H9 (cell line): Measurements from ENCODE around the gene JAKMIP3. TPM values are rescaled to one million over a fixed set of nuclear protein-coding genes. Genes with fewer than 3 reads are reported as not detected.

Source experiments
- DNase-seq: peaks from one replicate; pipeline ENCODE4 v3.0.0-alpha.2; 2017
- H2AFZ ChIP-seq: one replicate; pipeline ENCODE4 v1.6.1; 2013; ENCODE audit warnings: mild to moderate bottlenecking, low read length, control low read depth, moderate library complexity
- H2AK5ac ChIP-seq: 2 replicates; pipeline ENCODE4 v1.6.1; 2013; ENCODE audit warnings: low read length, control low read depth, mixed read lengths; ENCODE audit not compliant: insufficient read length
- H2BK120ac ChIP-seq: one replicate; pipeline ENCODE4 v1.6.1; 2013; ENCODE audit warnings: low read depth, mild to moderate bottlenecking, low read length, control low read depth, inconsistent platforms; ENCODE audit not compliant: poor library complexity, severe bottlenecking
- H2BK12ac ChIP-seq: 2 replicates; pipeline ENCODE4 v1.6.1; 2013; ENCODE audit warnings: low read length, control low read depth, mixed read lengths, low read depth; ENCODE audit not compliant: insufficient read length
- H2BK15ac ChIP-seq: 2 replicates; pipeline ENCODE4 v1.6.1; 2013; ENCODE audit warnings: low read depth, low read length, control low read depth
- H2BK20ac ChIP-seq: one replicate; pipeline ENCODE4 v1.6.1; 2013; ENCODE audit warnings: low read depth, mild to moderate bottlenecking, low read length, control low read depth, inconsistent platforms; ENCODE audit not compliant: poor library complexity, severe bottlenecking
- H2BK5ac ChIP-seq: 2 replicates; pipeline ENCODE4 v1.6.1; 2013; ENCODE audit warnings: low read length, control low read depth, mixed read lengths; ENCODE audit not compliant: insufficient read length
- H3K14ac ChIP-seq: 2 replicates; pipeline ENCODE4 v1.6.1; 2013; ENCODE audit warnings: low read length, control low read depth; ENCODE audit not compliant: insufficient read depth
- H3K18ac ChIP-seq: 2 replicates; pipeline ENCODE4 v1.6.1; 2013; ENCODE audit warnings: low read depth, mild to moderate bottlenecking, mixed read lengths, low read length, control low read depth; ENCODE audit not compliant: insufficient read length
- H3K23ac ChIP-seq: 2 replicates; pipeline ENCODE4 v1.6.1; 2013; ENCODE audit warnings: low read length, control low read depth, mixed read lengths, low read depth; ENCODE audit not compliant: insufficient read length
- H3K23me2 ChIP-seq: 2 replicates; pipeline ENCODE4 v1.6.1; 2013; ENCODE audit warnings: low read depth, mild to moderate bottlenecking, mixed read lengths, low read length, control low read depth; ENCODE audit not compliant: insufficient read length, poor library complexity, severe bottlenecking
- H3K27ac ChIP-seq: 2 replicates; pipeline ENCODE4 v1.5.1; 2013; ENCODE audit warnings: low read length, control low read depth, mixed read lengths, low read depth; ENCODE audit not compliant: insufficient read length
- H3K27me3 ChIP-seq: 2 replicates; pipeline ENCODE4 v1.6.1; 2013; ENCODE audit warnings: low read length, control low read depth, inconsistent platforms; ENCODE audit not compliant: insufficient read depth
- H3K4ac ChIP-seq: 2 replicates; pipeline ENCODE4 v1.6.1; 2013; ENCODE audit warnings: low read depth, mild to moderate bottlenecking, control low read depth, inconsistent platforms, low read length, moderate library complexity
- H3K4me1 ChIP-seq: 2 replicates; pipeline ENCODE4 v1.6.1; 2013; ENCODE audit warnings: low read length, control low read depth, inconsistent platforms; ENCODE audit not compliant: insufficient read depth
- H3K4me2 ChIP-seq: 2 replicates; pipeline ENCODE4 v1.6.1; 2013; ENCODE audit warnings: low read length, control low read depth, mixed read lengths; ENCODE audit not compliant: insufficient read length, insufficient read depth
- H3K56ac ChIP-seq: 2 replicates; pipeline ENCODE4 v1.6.1; 2013; ENCODE audit warnings: low read depth, mild to moderate bottlenecking, mixed read lengths, low read length, control low read depth; ENCODE audit not compliant: insufficient read length
- H3K79me1 ChIP-seq: 2 replicates; pipeline ENCODE4 v1.6.1; 2013; ENCODE audit warnings: low read depth, mild to moderate bottlenecking, moderate library complexity, low read length, control low read depth, inconsistent platforms; ENCODE audit not compliant: insufficient read depth, poor library complexity, severe bottlenecking
- H3K79me2 ChIP-seq: 2 replicates; pipeline ENCODE4 v1.6.1; 2013; ENCODE audit warnings: low read length, control low read depth, inconsistent platforms; ENCODE audit not compliant: insufficient read depth
- H3K9ac ChIP-seq: 2 replicates; pipeline ENCODE4 v1.6.1; 2013; ENCODE audit warnings: low read length, control low read depth, mixed read lengths; ENCODE audit not compliant: insufficient read length; ENCODE audit errors: extremely low read depth
- H3K9me3 ChIP-seq: one replicate; pipeline ENCODE4 v1.6.1; 2013; ENCODE audit warnings: low read depth, low read length, inconsistent platforms; ENCODE audit not compliant: control insufficient read depth
- H3T11ph ChIP-seq: one replicate; pipeline ENCODE4 v1.6.1; 2013; ENCODE audit warnings: mild to moderate bottlenecking, low read length, control low read depth, inconsistent platforms
- H4K20me1 ChIP-seq: one replicate; pipeline ENCODE4 v1.6.1; 2013; ENCODE audit not compliant: control insufficient read depth, insufficient read length, insufficient read depth
- H4K5ac ChIP-seq: 2 replicates; pipeline ENCODE4 v1.6.1; 2013; ENCODE audit warnings: low read depth, mild to moderate bottlenecking, mixed read lengths, low read length, control low read depth; ENCODE audit not compliant: insufficient read length
- H4K8ac ChIP-seq: replicated peaks from 2 replicates; pipeline ENCODE4 v1.6.1; 2013; ENCODE audit warnings: low read length, control low read depth, mixed read lengths, low read depth; ENCODE audit not compliant: insufficient read length
- H4K91ac ChIP-seq: 2 replicates; pipeline ENCODE4 v1.6.1; 2013; ENCODE audit warnings: low read depth, mild to moderate bottlenecking, moderate library complexity, mixed read lengths, low read length, control low read depth; ENCODE audit not compliant: insufficient read length
- H3K27ac Mint-ChIP-seq, 3 experiments: 2 replicates in 2 of 3; 3 replicates in 1 of 3; pipeline ENCODE4 v1.8.0; 2020 to 2021; ENCODE audit warnings: mixed read lengths in 3 of 3, mild to moderate bottlenecking in 1 of 3, moderate library complexity in 1 of 3
- H3K27me3 Mint-ChIP-seq: 2 replicates; pipeline ENCODE4 v1.8.0; 2021; ENCODE audit warnings: low read depth, mild to moderate bottlenecking, moderate library complexity, mixed read lengths
- H3K36me3 Mint-ChIP-seq, 3 experiments: 2 replicates in 2 of 3; 3 replicates in 1 of 3; pipeline ENCODE4 v1.8.0; 2020 to 2021; ENCODE audit warnings: low read depth in 3 of 3, mixed read lengths in 3 of 3; ENCODE audit not compliant: insufficient read depth in 1 of 3
- H3K4me1 Mint-ChIP-seq, 2 experiments: 2 replicates each; pipeline ENCODE4 v1.8.0; 2020; ENCODE audit warnings: mixed read lengths in 2 of 2
- H3K4me3 Mint-ChIP-seq, 2 experiments: 2 replicates in 1 of 2; 3 replicates in 1 of 2; pipeline ENCODE4 v1.8.0; 2020 to 2021; ENCODE audit warnings: mild to moderate bottlenecking in 2 of 2, mixed read lengths in 2 of 2, moderate library complexity in 1 of 2
- H3K9me3 Mint-ChIP-seq, 2 experiments: 2 replicates in 1 of 2; 3 replicates in 1 of 2; pipeline ENCODE4 v1.8.0; 2020; ENCODE audit warnings: mild to moderate bottlenecking in 2 of 2, mixed read lengths in 2 of 2, moderate library complexity in 1 of 2
- CTCF ChIP-seq: fragments of 200-600 bp; sonication (generic); conservative IDR thresholded peaks from 3 replicates; pipeline ENCODE4 v1.8.0; 2021; ENCODE audit warnings: antibody characterized with exemption, mild to moderate bottlenecking
- WGBS: extraction: QIAGEN DNeasy Blood & Tissue Kit; methylation state at CpG from one replicate; pipeline ENCODE4 v1.1.7; 2013; ENCODE audit warnings: missing lambda C conversion rate, low lambda C conversion rate, mixed read lengths; ENCODE audit not compliant: insufficient read length; ENCODE audit errors: extremely low coverage; 5-methylcytosine and 5-hydroxymethylcytosine counted together
- total RNA-seq: library from RNA; stranded (reverse); gene quantifications from 2 replicates; pipeline ENCODE4 v1.2.1, GENCODE V29; 2021

The JAKMIP3 gene
- total RNA-seq, 1 experiment from 2014 or later: 0.50 TPM

DNA sequence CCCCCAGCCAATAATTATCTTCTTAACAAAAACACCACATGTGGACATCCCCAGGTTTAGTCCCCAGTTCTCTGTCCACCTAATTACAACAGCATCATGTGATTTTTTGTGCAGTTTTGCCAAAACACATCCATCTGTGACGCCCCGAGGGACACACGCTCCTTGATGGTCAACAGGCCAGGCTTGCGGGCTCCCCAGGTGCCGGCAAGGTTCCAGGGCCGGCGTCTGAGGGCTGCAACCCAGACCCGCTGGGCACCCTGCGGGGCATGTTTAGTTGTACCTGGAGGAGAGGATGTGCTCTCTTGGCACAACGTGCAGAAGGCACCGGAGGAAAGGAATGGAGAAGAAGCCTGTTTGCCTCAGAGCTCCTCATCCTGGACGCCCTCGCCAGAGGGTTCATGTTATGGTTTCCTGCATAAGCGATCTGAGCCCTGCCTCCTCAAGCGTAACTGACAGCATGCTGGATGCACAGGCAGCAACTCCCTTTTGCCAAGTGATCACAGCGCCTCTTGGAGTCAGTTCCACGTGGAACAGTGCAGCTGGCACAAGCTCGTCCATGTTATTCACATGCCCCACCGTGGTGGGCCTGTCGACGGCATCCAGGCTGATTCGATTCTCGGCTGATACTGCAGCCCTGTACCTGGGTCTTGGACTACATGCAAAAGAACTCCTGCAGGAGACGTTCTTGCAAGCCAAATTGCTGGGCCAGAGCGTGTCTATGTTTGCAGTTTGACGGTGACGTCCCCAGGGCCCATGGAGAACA is 41.6 kb downstream of the JAKMIP3 start:
- no peak overlapping the region for H2BK5ac ChIP-seq
- no peaks in the 10 kb centered on the region for H3K9me3 ChIP-seq
- H2AK5ac ChIP-seq: no peak overlapping the region
- Mint-ChIP-seq H3K27ac (no peak overlapping the region), H3K27me3 (peaks cover 1% of the 10 kb centered on the region; the same call in 1 of the 2 replicates), H3K36me3 (peaks cover 0 to 2% (median 0%) of the 10 kb centered on the region in 3 experiments; a peak in 1 of 7 replicates), H3K4me3 (no peak overlapping the region), H3K9me3 (no peaks in the 10 kb centered on the region), H3K4me1 (no peaks in the 10 kb centered on the region)
- TF ChIP-seq CTCF: no peak
- H3K27me3 ChIP-seq: no peaks in the 10 kb centered on the region
- no peak overlapping the region for H2BK12ac ChIP-seq
- H2BK15ac ChIP-seq: no peak overlapping the region
- no peak overlapping the region for H3K4ac ChIP-seq
- no peak overlapping the region for H3K27ac ChIP-seq
- no peak overlapping the region for H4K5ac ChIP-seq
- no CpG with 5 or more reads among the region's 27 CpGs for WGBS
- DNase-seq: peak; percentile 23
- H2AFZ ChIP-seq: no peak overlapping the region
- H3K4me2 ChIP-seq: no peak overlapping the region
- H3K79me2 ChIP-seq: no peaks in the 10 kb centered on the region
- H2BK120ac ChIP-seq: no peak overlapping the region
- no peaks in the 10 kb centered on the region for H3K23me2 ChIP-seq
- no peak overlapping the region for H2BK20ac ChIP-seq
- no peak overlapping the region for H4K91ac ChIP-seq
- no peaks in the 10 kb centered on the region for H3K79me1 ChIP-seq
- H3K23ac ChIP-seq: no peak overlapping the region
- no peaks in the 10 kb centered on the region for H4K20me1 ChIP-seq
- no peak overlapping the region for H4K8ac ChIP-seq
- no peak overlapping the region for H3T11ph ChIP-seq
- H3K14ac ChIP-seq: no peak overlapping the region; the same call in 1 of the 2 replicates
- no peak overlapping the region for H3K9ac ChIP-seq
- no peak overlapping the region for H3K56ac ChIP-seq
- H3K18ac ChIP-seq: no peak overlapping the region
- no peaks in the 10 kb centered on the region for H3K4me1 ChIP-seq
